Mucosa of descending colon (tissue), 3 donors: ENCODE results near the gene AKAP13. TPM values are rescaled to one million over a fixed set of nuclear protein-coding genes. Genes with fewer than 3 reads are reported as not detected.

ENCODE experiments used
- ATAC-seq: fragments of 200-7000 bp; cut with Tn5 transposase; one replicate; pipeline ENCODE4 v1.9.1; 2020; ENCODE audit warnings: mild to moderate bottlenecking, moderate library complexity
- DNase-seq, 3 donors: peaks; one replicate each; pipeline ENCODE4 v3.0.0-alpha.2; 2020
- H3K36me3 ChIP-seq: fragments of 200-600 bp; one replicate; pipeline ENCODE4 v1.8.0; 2021; ENCODE audit warnings: low read depth, mild to moderate bottlenecking
- H3K4me1 ChIP-seq: fragments of 200-600 bp; one replicate; pipeline ENCODE4 v1.8.0; 2021; ENCODE audit warnings: low read depth, mild to moderate bottlenecking
- H3K4me3 ChIP-seq: fragments of 200-600 bp; one replicate; pipeline ENCODE4 v1.8.0; 2021; ENCODE audit warnings: mild to moderate bottlenecking
- H3K9me3 ChIP-seq: fragments of 200-600 bp; one replicate; pipeline ENCODE4 v1.8.0; 2021; ENCODE audit warnings: mild to moderate bottlenecking
- CTCF ChIP-seq: fragments of 200-600 bp; IDR thresholded peaks from one replicate; pipeline ENCODE4 v1.8.0; 2022; ENCODE audit warnings: antibody characterized with exemption, mild to moderate bottlenecking
- intact Hi-C, 2 donors: fragments of 100-400 bp; cut with DNase I in 1 of 2; cut with micrococcal nuclease in 1 of 2; formaldehyde crosslinking; loops; one replicate each; pipeline versions ENCODE4 v1.11.0 to v1.11.1; 2022; cut with DNase I, micrococcal nuclease
- total RNA-seq, 3 donors: library from RNA; stranded (reverse); fragmentation: NEBNext Ultra II Directional in 2 of 3; extraction: Animal tissue kit (Norgen Biotek cat#: 25700) in 2 of 3; gene quantifications; one replicate each; pipeline versions ENCODE4 v1.2.1 to v1.2.4, GENCODE V29; 2021 to 2023
- donor health status: DM: no; HTN: no; CAD: no; lungs with moderate emphysema.
- donor health status: DM: no; HTN: no; CAD: no.
- donor health status: DM: no; HTN: yes; CAD: no.

The AKAP13 gene
- total RNA-seq, 3 donors from 2014 or later = 141 to 173 (median 150) TPM

- ATAC-seq = no peak
Measured at GRCh38 chr15:85472349-85472748, 91.9 kb downstream of the AKAP13 start.

GRCh38 chr15:85473455-85473854, 93.1 kb downstream of the AKAP13 start:
- H3K9me3 ChIP-seq = no peaks in the 10 kb centered on the region
- H3K4me1 ChIP-seq = peaks cover 11% of the 10 kb centered on the region
- H3K4me3 ChIP-seq = no peak overlapping the region
- intact Hi-C loops = no loop called here
- ATAC-seq = no peak
- DNase-seq = no peak
- no peak for TF ChIP-seq CTCF
- H3K36me3 ChIP-seq = no peaks in the 10 kb centered on the region

More at GRCh38 chr15:85472349-85472748, 91.9 kb downstream of the AKAP13 start:
- Histone ChIP-seq H3K9me3 (no peaks in the 10 kb centered on the region), H3K4me3 (no peak overlapping the region), H3K4me1 (peaks cover 11% of the 10 kb centered on the region), H3K36me3 (no peaks in the 10 kb centered on the region)
- DNase-seq = no peak
- intact Hi-C loops = no loop called here
- no peak for TF ChIP-seq CTCF

GRCh38 chr15:85474700-85475316, 94.4 kb downstream of the AKAP13 start:
- Histone ChIP-seq H3K4me3 (no peak overlapping the region), H3K9me3 (no peaks in the 10 kb centered on the region), H3K4me1 (peaks cover 18% of the 10 kb centered on the region), H3K36me3 (no peaks in the 10 kb centered on the region)
- no peak for DNase-seq
- no peak for ATAC-seq
- intact Hi-C loops = no loop called here
- no peak for TF ChIP-seq CTCF

GRCh38 chr15:85475317-85475701, 94.9 kb downstream of the AKAP13 start:
- H3K4me1 ChIP-seq = peaks cover 13% of the 10 kb centered on the region
- intact Hi-C loops = no loop called here

GRCh38 chr15:85475711-85476110, 95.3 kb downstream of the AKAP13 start:
- H3K4me1 ChIP-seq = peaks cover 9% of the 10 kb centered on the region
- intact Hi-C loops = no loop called here
- no peaks in the 10 kb centered on the region for H3K9me3 ChIP-seq
- DNase-seq (no peak), ATAC-seq (no peak)
- H3K4me3 ChIP-seq = no peak overlapping the region
- no peak for TF ChIP-seq CTCF
- H3K36me3 ChIP-seq = no peaks in the 10 kb centered on the region

More at GRCh38 chr15:85475317-85475701, 94.9 kb downstream of the AKAP13 start:
- ATAC-seq (no peak), DNase-seq (no peak)
- Histone ChIP-seq H3K36me3 (no peaks in the 10 kb centered on the region), H3K9me3 (no peaks in the 10 kb centered on the region), H3K4me3 (no peak overlapping the region)
- no peak for TF ChIP-seq CTCF

GRCh38 chr15:85477061-85477460, 96.7 kb downstream of the AKAP13 start:
- intact Hi-C loops = no loop called here

More at GRCh38 chr15:85477061-85477460, 96.7 kb downstream of the AKAP13 start:
- DNase-seq = no peak
- no peak for TF ChIP-seq CTCF
- no peak overlapping the region for H3K4me3 ChIP-seq
- H3K36me3 ChIP-seq = no peaks in the 10 kb centered on the region
- peaks cover 6% of the 10 kb centered on the region for H3K4me1 ChIP-seq
- no peaks in the 10 kb centered on the region for H3K9me3 ChIP-seq
- no peak for ATAC-seq
